GM23338 (cell line): ENCODE measurements around the gene EFS. TPM values are rescaled to one million over a fixed set of nuclear protein-coding genes. Genes with fewer than 3 reads are reported as not detected.

Experiments used
- ATAC-seq: fragments of 200-7000 bp; cut with Tn5 transposase; 3 replicates; pipeline ENCODE4 v1.9.1; 2020
- DNase-seq: peaks from one replicate; pipeline ENCODE4 v3.0.0-alpha.2; 2015; ENCODE audit warnings: low spot score
- H2AFZ ChIP-seq: fragments of 200-600 bp; sonication (generic); 2 replicates; pipeline ENCODE4 v1.8.0; 2016; ENCODE audit warnings: antibody characterized with exemption, mild to moderate bottlenecking, moderate library complexity
- H3F3A ChIP-seq: fragments of 200-600 bp; sonication (generic); replicated peaks from 2 replicates; pipeline ENCODE4 v1.8.0; 2017; ENCODE audit warnings: antibody characterized with exemption, mixed run types, low read depth
- H3K27ac ChIP-seq: fragments of 200-600 bp; sonication (generic); 2 replicates; pipeline ENCODE4 v1.6.1; 2016; ENCODE audit warnings: low read depth
- H3K27me3 ChIP-seq: fragments of 200-600 bp; sonication (generic); 2 replicates; pipeline ENCODE4 v1.8.0; 2016; ENCODE audit warnings: mild to moderate bottlenecking, mixed run types, moderate library complexity; ENCODE audit not compliant: insufficient read depth
- H3K36me3 ChIP-seq: fragments of 200-600 bp; sonication (generic); 2 replicates; pipeline ENCODE4 v1.8.0; 2016; ENCODE audit warnings: mild to moderate bottlenecking; ENCODE audit not compliant: insufficient read depth
- H3K4me1 ChIP-seq: fragments of 200-600 bp; sonication (generic); 2 replicates; pipeline ENCODE4 v1.8.0; 2016; ENCODE audit warnings: mild to moderate bottlenecking, moderate library complexity; ENCODE audit not compliant: insufficient read depth
- H3K4me2 ChIP-seq: fragments of 200-600 bp; sonication (generic); 2 replicates; pipeline ENCODE4 v1.7.1; 2017; ENCODE audit warnings: mixed run types
- H3K4me3 ChIP-seq: fragments of 200-600 bp; sonication (generic); 2 replicates; pipeline ENCODE4 v1.6.1; 2016; ENCODE audit warnings: mixed run types
- H3K79me2 ChIP-seq: fragments of 200-600 bp; sonication (generic); replicated peaks from 2 replicates; pipeline ENCODE4 v1.8.0; 2017; ENCODE audit warnings: mild to moderate bottlenecking; ENCODE audit not compliant: insufficient read depth
- H3K9me2 ChIP-seq: fragments of 200-600 bp; sonication (generic); 2 replicates; pipeline ENCODE4 v1.8.0; 2017; ENCODE audit not compliant: insufficient read depth
- H4K20me1 ChIP-seq: fragments of 200-600 bp; sonication (generic); replicated peaks from 2 replicates; pipeline ENCODE4 v1.8.0; 2017; ENCODE audit warnings: mild to moderate bottlenecking; ENCODE audit not compliant: insufficient read depth
- H3K27ac Mint-ChIP-seq: 2 replicates; pipeline ENCODE4 v1.8.0; 2020; ENCODE audit warnings: inconsistent platforms, mild to moderate bottlenecking, moderate library complexity, mixed read lengths
- H3K27me3 Mint-ChIP-seq: 3 replicates; pipeline ENCODE4 v1.8.0; 2022; ENCODE audit warnings: low read depth, mild to moderate bottlenecking, moderate library complexity, mixed read lengths, inconsistent platforms; ENCODE audit not compliant: insufficient read depth, poor library complexity
- H3K36me3 Mint-ChIP-seq: 3 replicates; pipeline ENCODE4 v1.8.0; 2021; ENCODE audit warnings: low read depth, mild to moderate bottlenecking, inconsistent platforms, moderate library complexity, mixed read lengths
- H3K4me1 Mint-ChIP-seq: 3 replicates; pipeline ENCODE4 v1.8.0; 2020; ENCODE audit warnings: mild to moderate bottlenecking, inconsistent platforms, mixed read lengths
- H3K4me3 Mint-ChIP-seq: 3 replicates; pipeline ENCODE4 v1.8.0; 2021; ENCODE audit warnings: moderate library complexity, mild to moderate bottlenecking, inconsistent platforms, mixed read lengths
- H3K9me3 Mint-ChIP-seq: 3 replicates; pipeline ENCODE4 v1.8.0; 2020; ENCODE audit warnings: moderate library complexity, mild to moderate bottlenecking, inconsistent platforms, mixed read lengths
- CREB1 ChIP-seq: fragments of 250-450 bp; sonication (Bioruptor Pico); IDR thresholded peaks from 2 replicates; pipeline ENCODE4 v1.5.0; 2020; ENCODE audit warnings: low read depth, mild to moderate bottlenecking, moderate library complexity
- EZH2 ChIP-seq: fragments of 200-600 bp; sonication (generic); IDR thresholded peaks from one replicate; pipeline ENCODE4 v1.8.0; 2017; ENCODE audit warnings: antibody characterized with exemption, mild to moderate bottlenecking, low read depth; ENCODE audit not compliant: unreplicated experiment
- NANOG ChIP-seq: IDR thresholded peaks from 2 replicates; pipeline ENCODE4 v1.6.1; 2016; ENCODE audit warnings: antibody characterized with exemption, borderline replicate concordance
- POLR2AphosphoS5 ChIP-seq: IDR thresholded peaks from 2 replicates; pipeline ENCODE4 v1.6.1; 2016; ENCODE audit warnings: antibody characterized with exemption, low read depth
- STAT1 ChIP-seq: IDR thresholded peaks from one replicate; pipeline ENCODE4 v1.6.1; 2016; ENCODE audit warnings: antibody characterized with exemption; ENCODE audit not compliant: unreplicated experiment
- ZNF331 ChIP-seq: fragments of 250-450 bp; sonication (Bioruptor Pico); IDR thresholded peaks from 2 replicates; pipeline ENCODE4 v1.5.0; 2020; ENCODE audit warnings: low read depth, mild to moderate bottlenecking, moderate library complexity
- polyA plus RNA-seq: library from polyadenylated mRNA; unstranded; fragments of >200 nt; fragmentation: Nextera tagmentation; extraction: Ambion mirVana; gene quantifications from 2 replicates; pipeline ENCODE4 v1.2.1, GENCODE V29; 2016
- total RNA-seq: library from RNA; depleted of rRNA; stranded (reverse); fragments of >200 nt; shearing (Covaris generic); gene quantifications from 2 replicates; pipeline ENCODE4 v1.2.3, GENCODE V29; 2014
- TF ChIP-seq, protein P1 (sequence below): IDR thresholded peaks from one replicate; pipeline ENCODE4 v1.6.1; 2018; ENCODE audit warnings: antibody characterized with exemption; ENCODE audit not compliant: unreplicated experiment
- TF ChIP-seq, protein P2 (sequence below): IDR thresholded peaks from 2 replicates; pipeline ENCODE4 v1.6.1; 2016; ENCODE audit warnings: antibody characterized with exemption
- TF ChIP-seq, protein P3 (sequence below): fragments of 250-450 bp; sonication (Bioruptor Pico); IDR thresholded peaks from 2 replicates; pipeline ENCODE4 v1.5.0; 2020; ENCODE audit warnings: mild to moderate bottlenecking, moderate library complexity

EFS gene
- total and polyA plus RNA-seq, 2 experiments from 2014 or later = 5.1 to 18.9 TPM

DNA sequence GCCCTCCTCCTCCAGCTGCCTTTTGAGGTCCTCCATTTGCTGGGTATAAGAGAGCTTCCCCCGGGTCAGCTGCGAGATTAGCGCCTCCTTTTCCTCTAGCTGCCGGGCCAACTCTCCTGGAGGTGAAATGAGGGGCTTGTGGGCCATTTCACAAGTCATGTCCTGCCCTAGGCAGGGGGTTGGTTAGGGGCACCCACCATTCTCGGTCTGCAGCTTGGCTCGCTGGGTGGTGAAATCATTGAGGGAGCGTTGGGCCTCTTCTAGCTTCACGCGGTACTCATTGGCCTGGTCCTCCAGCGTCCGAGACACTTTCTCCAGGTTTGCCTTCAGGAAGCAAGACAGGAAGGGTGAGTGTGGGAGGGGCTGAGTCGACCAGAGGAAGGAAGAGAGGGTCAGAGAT, 24.4 kb upstream of the EFS start (continued):
- TF ChIP-seq, protein P1, sequence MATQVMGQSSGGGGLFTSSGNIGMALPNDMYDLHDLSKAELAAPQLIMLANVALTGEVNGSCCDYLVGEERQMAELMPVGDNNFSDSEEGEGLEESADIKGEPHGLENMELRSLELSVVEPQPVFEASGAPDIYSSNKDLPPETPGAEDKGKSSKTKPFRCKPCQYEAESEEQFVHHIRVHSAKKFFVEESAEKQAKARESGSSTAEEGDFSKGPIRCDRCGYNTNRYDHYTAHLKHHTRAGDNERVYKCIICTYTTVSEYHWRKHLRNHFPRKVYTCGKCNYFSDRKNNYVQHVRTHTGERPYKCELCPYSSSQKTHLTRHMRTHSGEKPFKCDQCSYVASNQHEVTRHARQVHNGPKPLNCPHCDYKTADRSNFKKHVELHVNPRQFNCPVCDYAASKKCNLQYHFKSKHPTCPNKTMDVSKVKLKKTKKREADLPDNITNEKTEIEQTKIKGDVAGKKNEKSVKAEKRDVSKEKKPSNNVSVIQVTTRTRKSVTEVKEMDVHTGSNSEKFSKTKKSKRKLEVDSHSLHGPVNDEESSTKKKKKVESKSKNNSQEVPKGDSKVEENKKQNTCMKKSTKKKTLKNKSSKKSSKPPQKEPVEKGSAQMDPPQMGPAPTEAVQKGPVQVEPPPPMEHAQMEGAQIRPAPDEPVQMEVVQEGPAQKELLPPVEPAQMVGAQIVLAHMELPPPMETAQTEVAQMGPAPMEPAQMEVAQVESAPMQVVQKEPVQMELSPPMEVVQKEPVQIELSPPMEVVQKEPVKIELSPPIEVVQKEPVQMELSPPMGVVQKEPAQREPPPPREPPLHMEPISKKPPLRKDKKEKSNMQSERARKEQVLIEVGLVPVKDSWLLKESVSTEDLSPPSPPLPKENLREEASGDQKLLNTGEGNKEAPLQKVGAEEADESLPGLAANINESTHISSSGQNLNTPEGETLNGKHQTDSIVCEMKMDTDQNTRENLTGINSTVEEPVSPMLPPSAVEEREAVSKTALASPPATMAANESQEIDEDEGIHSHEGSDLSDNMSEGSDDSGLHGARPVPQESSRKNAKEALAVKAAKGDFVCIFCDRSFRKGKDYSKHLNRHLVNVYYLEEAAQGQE = no peak
- TF ChIP-seq STAT1 = no peak
- no peak for TF ChIP-seq ZNF331
- no peak for TF ChIP-seq EZH2
- no peak for TF ChIP-seq POLR2AphosphoS5
- TF ChIP-seq, protein P2, sequence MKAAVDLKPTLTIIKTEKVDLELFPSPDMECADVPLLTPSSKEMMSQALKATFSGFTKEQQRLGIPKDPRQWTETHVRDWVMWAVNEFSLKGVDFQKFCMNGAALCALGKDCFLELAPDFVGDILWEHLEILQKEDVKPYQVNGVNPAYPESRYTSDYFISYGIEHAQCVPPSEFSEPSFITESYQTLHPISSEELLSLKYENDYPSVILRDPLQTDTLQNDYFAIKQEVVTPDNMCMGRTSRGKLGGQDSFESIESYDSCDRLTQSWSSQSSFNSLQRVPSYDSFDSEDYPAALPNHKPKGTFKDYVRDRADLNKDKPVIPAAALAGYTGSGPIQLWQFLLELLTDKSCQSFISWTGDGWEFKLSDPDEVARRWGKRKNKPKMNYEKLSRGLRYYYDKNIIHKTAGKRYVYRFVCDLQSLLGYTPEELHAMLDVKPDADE = no peak

DNA sequence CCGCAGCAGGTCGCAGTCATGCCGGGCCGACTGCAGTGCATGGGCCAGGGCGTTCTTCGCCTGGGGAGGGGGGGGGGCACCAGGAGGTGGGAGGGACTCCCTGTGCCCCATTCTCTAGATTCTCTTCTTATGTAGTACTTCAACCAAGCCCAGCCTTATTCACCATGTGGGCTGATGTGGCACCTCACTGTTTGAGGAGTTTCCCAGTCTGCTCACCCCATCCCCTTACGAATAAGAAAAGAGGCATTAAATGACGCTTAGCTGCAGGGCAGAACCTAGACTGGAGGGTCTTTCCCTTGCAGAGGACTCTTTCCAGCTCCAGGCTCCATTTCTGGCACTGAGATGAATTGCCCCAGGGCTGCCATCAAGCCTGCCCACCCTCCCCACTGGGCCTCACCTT, 24.0 kb upstream of the EFS start:
- ATAC-seq (peak; percentile 55), DNase-seq (no peak)
- H3K9me3 Mint-ChIP-seq = peaks cover 3% of the 10 kb centered on the region
- H3K27ac ChIP-seq = no peak overlapping the region
- no peaks in the 10 kb centered on the region for H3K36me3 ChIP-seq
- H2AFZ ChIP-seq = peak overlapping the region; percentile 76
- no peaks in the 10 kb centered on the region for H4K20me1 ChIP-seq
- H3K27me3 Mint-ChIP-seq = peaks cover 11% of the 10 kb centered on the region
- H3K4me3 ChIP-seq = no peak overlapping the region
- peaks cover 6% of the 10 kb centered on the region; the same call in 1 of the 2 replicates for H3K4me1 ChIP-seq
- H3K4me3 Mint-ChIP-seq = no peak overlapping the region
- no peaks in the 10 kb centered on the region for H3K27me3 ChIP-seq
- H3K79me2 ChIP-seq = no peaks in the 10 kb centered on the region
- H3K4me2 ChIP-seq = no peak overlapping the region
- peaks cover 16% of the 10 kb centered on the region; the same call in 1 of the 2 replicates for H3K9me2 ChIP-seq
- H3K27ac Mint-ChIP-seq = no peak overlapping the region
- H3F3A ChIP-seq = no peaks in the 10 kb centered on the region
- peaks cover 16% of the 10 kb centered on the region for H3K4me1 Mint-ChIP-seq
- no peaks in the 10 kb centered on the region; the same call in 2 of the 3 replicates for H3K36me3 Mint-ChIP-seq
- no peak for TF ChIP-seq CREB1
- TF ChIP-seq, protein P3, sequence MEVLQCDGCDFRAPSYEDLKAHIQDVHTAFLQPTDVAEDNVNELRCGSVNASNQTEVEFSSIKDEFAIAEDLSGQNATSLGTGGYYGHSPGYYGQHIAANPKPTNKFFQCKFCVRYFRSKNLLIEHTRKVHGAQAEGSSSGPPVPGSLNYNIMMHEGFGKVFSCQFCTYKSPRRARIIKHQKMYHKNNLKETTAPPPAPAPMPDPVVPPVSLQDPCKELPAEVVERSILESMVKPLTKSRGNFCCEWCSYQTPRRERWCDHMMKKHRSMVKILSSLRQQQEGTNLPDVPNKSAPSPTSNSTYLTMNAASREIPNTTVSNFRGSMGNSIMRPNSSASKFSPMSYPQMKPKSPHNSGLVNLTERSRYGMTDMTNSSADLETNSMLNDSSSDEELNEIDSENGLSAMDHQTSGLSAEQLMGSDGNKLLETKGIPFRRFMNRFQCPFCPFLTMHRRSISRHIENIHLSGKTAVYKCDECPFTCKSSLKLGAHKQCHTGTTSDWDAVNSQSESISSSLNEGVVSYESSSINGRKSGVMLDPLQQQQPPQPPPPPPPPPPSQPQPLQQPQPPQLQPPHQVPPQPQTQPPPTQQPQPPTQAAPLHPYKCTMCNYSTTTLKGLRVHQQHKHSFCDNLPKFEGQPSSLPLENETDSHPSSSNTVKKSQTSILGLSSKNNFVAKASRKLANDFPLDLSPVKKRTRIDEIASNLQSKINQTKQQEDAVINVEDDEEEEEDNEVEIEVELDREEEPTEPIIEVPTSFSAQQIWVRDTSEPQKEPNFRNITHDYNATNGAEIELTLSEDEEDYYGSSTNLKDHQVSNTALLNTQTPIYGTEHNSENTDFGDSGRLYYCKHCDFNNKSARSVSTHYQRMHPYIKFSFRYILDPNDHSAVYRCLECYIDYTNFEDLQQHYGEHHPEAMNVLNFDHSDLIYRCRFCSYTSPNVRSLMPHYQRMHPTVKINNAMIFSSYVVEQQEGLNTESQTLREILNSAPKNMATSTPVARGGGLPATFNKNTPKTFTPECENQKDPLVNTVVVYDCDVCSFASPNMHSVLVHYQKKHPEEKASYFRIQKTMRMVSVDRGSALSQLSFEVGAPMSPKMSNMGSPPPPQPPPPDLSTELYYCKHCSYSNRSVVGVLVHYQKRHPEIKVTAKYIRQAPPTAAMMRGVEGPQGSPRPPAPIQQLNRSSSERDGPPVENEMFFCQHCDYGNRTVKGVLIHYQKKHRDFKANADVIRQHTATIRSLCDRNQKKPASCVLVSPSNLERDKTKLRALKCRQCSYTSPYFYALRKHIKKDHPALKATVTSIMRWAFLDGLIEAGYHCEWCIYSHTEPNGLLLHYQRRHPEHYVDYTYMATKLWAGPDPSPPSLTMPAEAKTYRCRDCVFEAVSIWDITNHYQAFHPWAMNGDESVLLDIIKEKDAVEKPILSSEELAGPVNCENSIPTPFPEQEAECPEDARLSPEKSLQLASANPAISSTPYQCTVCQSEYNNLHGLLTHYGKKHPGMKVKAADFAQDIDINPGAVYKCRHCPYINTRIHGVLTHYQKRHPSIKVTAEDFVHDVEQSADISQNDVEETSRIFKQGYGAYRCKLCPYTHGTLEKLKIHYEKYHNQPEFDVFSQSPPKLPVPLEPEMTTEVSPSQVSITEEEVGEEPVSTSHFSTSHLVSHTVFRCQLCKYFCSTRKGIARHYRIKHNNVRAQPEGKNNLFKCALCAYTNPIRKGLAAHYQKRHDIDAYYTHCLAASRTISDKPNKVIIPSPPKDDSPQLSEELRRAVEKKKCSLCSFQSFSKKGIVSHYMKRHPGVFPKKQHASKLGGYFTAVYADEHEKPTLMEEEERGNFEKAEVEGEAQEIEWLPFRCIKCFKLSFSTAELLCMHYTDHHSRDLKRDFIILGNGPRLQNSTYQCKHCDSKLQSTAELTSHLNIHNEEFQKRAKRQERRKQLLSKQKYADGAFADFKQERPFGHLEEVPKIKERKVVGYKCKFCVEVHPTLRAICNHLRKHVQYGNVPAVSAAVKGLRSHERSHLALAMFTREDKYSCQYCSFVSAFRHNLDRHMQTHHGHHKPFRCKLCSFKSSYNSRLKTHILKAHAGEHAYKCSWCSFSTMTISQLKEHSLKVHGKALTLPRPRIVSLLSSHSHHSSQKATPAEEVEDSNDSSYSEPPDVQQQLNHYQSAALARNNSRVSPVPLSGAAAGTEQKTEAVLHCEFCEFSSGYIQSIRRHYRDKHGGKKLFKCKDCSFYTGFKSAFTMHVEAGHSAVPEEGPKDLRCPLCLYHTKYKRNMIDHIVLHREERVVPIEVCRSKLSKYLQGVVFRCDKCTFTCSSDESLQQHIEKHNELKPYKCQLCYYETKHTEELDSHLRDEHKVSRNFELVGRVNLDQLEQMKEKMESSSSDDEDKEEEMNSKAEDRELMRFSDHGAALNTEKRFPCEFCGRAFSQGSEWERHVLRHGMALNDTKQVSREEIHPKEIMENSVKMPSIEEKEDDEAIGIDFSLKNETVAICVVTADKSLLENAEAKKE = no peak
- TF ChIP-seq, protein P2 = no peak
- TF ChIP-seq EZH2 = no peak
- no peak for TF ChIP-seq NANOG
- TF ChIP-seq, protein P1 = no peak
